ENCODE measurements around the gene CLEC4M.
"Not testable (repeated sequence)": the region's sequence is repeated elsewhere in the genome, so short reads cannot be mapped to it uniquely, and the experiment has no call there.

Gene CLEC4M

GRCh38 chr19:7806234-7806633 lies 43.2 kb downstream of the CLEC4M start:
- DNase-seq (ENCODE audit: low read depth in 2 of 3, low spot score in 1 of 3), result no peak

GRCh38 chr19:7806876-7807275 lies 43.8 kb downstream of the CLEC4M start:
- no peak for DNase-seq (ENCODE audit: low read depth in 2 of 3, low spot score in 1 of 3)

- no peak for DNase-seq (ENCODE audit: low read depth in 2 of 3, low spot score in 1 of 3)
Measured at GRCh38 chr19:7808108-7808507, 45.1 kb downstream of the CLEC4M start.

GRCh38 chr19:7811989-7812388 lies 48.9 kb downstream of the CLEC4M start:
- no peak for DNase-seq (ENCODE audit: low read depth in 2 of 3, low spot score in 1 of 3)

- no peak for DNase-seq (ENCODE audit: low read depth in 2 of 3, low spot score in 1 of 3)
Measured at GRCh38 chr19:7815325-7815724, 52.3 kb downstream of the CLEC4M start.

GRCh38 chr19:7816040-7816439 lies 53.0 kb downstream of the CLEC4M start:
- not testable (repeated sequence) for DNase-seq (ENCODE audit: low read depth in 2 of 3, low spot score in 1 of 3)

GRCh38 chr19:7817801-7818200 lies 54.8 kb downstream of the CLEC4M start:
- DNase-seq (ENCODE audit: low read depth in 2 of 3, low spot score in 1 of 3), result no peak

- DNase-seq (ENCODE audit: low read depth in 2 of 3, low spot score in 1 of 3), result no peak
Measured at GRCh38 chr19:7818806-7819205, 55.8 kb downstream of the CLEC4M start.

All from stimulated activated CD4-positive, alpha-beta T cell treated with anti-CD3 and anti-CD28 coated beads, Interleukin-12 subunit alpha, Interleukin-12 subunit beta, amount 100 ng/mL, for 48 hours (primary cell).